ENCODE data around the gene PLB1.
A peak's percentile ranks its signal among the peaks of the same experiment; 100 is the strongest.

PLB1 gene

DNA sequence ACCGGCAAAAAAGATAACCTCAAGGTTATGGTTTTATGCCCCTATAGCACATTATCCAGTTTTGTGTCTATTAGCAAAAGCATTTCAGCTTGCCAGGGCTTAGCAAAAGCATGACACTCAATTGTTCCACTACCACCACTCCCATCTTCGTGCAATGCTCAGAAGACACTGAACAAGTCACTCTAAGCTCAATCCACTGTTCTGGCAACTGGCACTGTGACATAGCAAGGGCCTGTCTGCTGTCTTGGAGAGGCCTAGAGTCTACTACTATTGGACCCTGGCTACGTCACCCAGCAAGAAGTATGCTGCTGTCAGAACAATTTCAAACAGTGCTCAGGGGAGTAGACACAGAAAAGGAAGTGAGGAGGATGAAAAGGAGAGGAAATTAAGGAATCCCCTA is 152.3 kb downstream of the PLB1 start:
- TF ChIP-seq, protein P1, sequence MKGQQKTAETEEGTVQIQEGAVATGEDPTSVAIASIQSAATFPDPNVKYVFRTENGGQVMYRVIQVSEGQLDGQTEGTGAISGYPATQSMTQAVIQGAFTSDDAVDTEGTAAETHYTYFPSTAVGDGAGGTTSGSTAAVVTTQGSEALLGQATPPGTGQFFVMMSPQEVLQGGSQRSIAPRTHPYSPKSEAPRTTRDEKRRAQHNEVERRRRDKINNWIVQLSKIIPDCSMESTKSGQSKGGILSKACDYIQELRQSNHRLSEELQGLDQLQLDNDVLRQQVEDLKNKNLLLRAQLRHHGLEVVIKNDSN (IDR thresholded peaks at IDR 0.05) = no peak
- TF ChIP-seq, protein P2, sequence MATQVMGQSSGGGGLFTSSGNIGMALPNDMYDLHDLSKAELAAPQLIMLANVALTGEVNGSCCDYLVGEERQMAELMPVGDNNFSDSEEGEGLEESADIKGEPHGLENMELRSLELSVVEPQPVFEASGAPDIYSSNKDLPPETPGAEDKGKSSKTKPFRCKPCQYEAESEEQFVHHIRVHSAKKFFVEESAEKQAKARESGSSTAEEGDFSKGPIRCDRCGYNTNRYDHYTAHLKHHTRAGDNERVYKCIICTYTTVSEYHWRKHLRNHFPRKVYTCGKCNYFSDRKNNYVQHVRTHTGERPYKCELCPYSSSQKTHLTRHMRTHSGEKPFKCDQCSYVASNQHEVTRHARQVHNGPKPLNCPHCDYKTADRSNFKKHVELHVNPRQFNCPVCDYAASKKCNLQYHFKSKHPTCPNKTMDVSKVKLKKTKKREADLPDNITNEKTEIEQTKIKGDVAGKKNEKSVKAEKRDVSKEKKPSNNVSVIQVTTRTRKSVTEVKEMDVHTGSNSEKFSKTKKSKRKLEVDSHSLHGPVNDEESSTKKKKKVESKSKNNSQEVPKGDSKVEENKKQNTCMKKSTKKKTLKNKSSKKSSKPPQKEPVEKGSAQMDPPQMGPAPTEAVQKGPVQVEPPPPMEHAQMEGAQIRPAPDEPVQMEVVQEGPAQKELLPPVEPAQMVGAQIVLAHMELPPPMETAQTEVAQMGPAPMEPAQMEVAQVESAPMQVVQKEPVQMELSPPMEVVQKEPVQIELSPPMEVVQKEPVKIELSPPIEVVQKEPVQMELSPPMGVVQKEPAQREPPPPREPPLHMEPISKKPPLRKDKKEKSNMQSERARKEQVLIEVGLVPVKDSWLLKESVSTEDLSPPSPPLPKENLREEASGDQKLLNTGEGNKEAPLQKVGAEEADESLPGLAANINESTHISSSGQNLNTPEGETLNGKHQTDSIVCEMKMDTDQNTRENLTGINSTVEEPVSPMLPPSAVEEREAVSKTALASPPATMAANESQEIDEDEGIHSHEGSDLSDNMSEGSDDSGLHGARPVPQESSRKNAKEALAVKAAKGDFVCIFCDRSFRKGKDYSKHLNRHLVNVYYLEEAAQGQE (IDR thresholded peaks at IDR 0.05; ENCODE audit: low read depth) = no peak
- TF ChIP-seq EGR1 (IDR thresholded peaks at IDR 0.05) (no peak), TCF12 (IDR thresholded peaks at IDR 0.05; ENCODE audit: low read depth) (no peak), NFIC (IDR thresholded peaks at IDR 0.05) (no peak), YY1 (IDR thresholded peaks at IDR 0.05; ENCODE audit: low read depth) (no peak)

DNA sequence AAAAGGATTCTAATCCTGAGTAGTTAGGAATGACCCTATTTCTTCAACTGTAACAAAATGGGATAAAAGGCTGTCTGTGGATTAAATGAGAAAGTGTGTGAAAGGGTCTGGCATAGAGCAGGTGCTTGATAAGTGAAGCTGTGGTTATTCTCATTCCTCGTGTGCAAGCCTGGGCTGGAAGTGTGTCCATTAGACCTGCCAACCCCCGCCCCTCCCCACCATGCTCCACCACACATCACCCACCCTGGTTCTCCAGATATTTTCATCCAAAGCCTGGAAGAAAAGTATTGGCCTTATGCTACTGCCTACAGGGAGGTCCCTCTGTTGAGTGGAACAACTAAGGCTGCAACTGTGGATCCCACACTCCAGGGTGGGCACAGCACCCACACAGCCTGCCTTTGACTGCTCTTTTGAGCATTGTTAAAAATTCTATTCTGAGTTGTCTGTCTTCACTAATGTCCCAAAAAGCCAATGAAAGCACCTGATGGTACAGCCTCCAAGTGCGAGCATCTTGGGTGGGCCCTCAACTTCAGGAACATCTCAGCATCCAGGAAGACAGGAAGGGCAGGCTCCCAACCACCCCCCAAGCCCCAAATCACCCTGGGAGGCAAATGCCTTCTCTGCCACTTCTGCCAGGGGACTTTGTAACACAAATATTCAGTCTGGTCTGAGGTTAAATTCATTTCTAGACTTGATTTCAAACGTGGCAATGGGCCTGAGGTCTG is 153.0 kb downstream of the PLB1 start:
- TF ChIP-seq ZBTB7A (IDR thresholded peaks at IDR 0.05; ENCODE audit: low read depth) = no peak
- no peak for TF ChIP-seq RAD21 (IDR thresholded peaks at IDR 0.05; ENCODE audit: low read depth)
- TF ChIP-seq TCF12 (IDR thresholded peaks at IDR 0.05; ENCODE audit: low read depth) = no peak

DNA sequence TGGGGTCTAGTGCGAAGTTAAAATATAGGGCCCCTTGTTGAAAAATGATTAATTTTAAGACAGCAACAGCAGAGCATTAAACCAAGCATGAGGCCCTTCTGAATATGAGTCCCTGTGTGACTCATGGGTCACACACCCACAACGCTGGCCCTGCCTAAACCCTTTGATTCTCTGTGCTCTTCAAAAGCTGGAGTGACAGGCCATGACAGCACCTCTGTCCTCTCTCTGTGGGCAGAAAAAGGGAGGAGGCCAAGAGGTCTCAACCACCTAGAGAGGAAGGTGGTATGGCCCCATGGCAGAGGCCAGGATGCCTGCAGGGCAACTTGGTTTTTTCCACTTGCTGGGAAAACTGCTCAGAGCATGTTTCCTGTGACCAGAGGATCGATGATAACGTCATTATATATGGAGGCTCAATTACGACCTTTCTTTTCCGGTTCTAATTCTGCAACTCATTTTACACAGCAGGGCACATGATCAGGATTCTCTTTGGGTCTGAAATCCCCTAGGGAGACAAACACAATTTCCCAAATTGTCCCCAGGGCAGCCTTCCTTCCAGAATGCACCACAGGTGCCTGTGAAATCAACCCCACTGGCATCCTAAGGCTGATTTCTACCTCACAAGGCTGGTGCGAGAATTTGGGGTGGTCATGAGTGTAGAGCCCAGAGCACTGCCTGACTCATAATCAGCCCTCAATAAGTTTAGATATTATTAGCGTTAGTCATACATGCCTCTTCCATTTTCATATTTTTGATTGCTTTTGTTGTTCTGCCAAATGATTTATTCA is 153.8 kb downstream of the PLB1 start:
- TF ChIP-seq, protein P2 (IDR thresholded peaks at IDR 0.05; ENCODE audit: low read depth) = no peak
- no peak for TF ChIP-seq CREB1 (IDR thresholded peaks at IDR 0.05; ENCODE audit: low read depth)
- TF ChIP-seq EP300 (IDR thresholded peaks at IDR 0.05; ENCODE audit: borderline replicate concordance) = no peak
- TF ChIP-seq, protein P1 (IDR thresholded peaks at IDR 0.05) = no peak
- TF ChIP-seq TEAD4 (IDR thresholded peaks at IDR 0.05) = no peak; the same call in 1 of the 2 replicates
- TF ChIP-seq ZBTB7A (IDR thresholded peaks at IDR 0.05; ENCODE audit: low read depth) = no peak
- no peak for TF ChIP-seq TAF1 (IDR thresholded peaks at IDR 0.05; ENCODE audit: low read depth)
- TF ChIP-seq YY1 (IDR thresholded peaks at IDR 0.05; ENCODE audit: low read depth) = no peak
- TF ChIP-seq, protein P3, sequence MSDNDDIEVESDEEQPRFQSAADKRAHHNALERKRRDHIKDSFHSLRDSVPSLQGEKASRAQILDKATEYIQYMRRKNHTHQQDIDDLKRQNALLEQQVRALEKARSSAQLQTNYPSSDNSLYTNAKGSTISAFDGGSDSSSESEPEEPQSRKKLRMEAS (IDR thresholded peaks at IDR 0.05) = no peak
- no peak for TF ChIP-seq EGR1 (IDR thresholded peaks at IDR 0.05)
- no peak for TF ChIP-seq RAD21 (IDR thresholded peaks at IDR 0.05; ENCODE audit: low read depth)
- no peak for TF ChIP-seq CEBPB (IDR thresholded peaks at IDR 0.05)
- TF ChIP-seq NFIC (IDR thresholded peaks at IDR 0.05) = no peak
- TF ChIP-seq TCF12 (IDR thresholded peaks at IDR 0.05; ENCODE audit: low read depth) = no peak

DNA sequence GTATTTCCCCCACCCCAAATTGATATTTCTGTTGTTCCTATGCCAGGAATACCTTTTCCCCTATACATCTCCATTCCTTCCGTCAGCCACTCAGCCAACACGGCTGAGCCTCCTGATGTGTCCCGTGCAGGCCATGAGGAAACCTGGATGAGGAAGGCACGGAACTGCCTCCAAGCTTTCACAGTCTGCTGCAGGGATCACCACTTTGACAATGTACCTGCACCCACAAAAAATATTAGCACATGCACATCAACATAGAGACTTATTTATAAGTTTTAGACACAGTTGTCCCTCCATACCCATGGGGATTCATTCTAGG is 154.4 kb downstream of the PLB1 start:
- TF ChIP-seq RAD21 (IDR thresholded peaks at IDR 0.05; ENCODE audit: low read depth) = no peak
- TF ChIP-seq, protein P3 (IDR thresholded peaks at IDR 0.05) = no peak
- no peak for TF ChIP-seq CREB1 (IDR thresholded peaks at IDR 0.05; ENCODE audit: low read depth)
- TF ChIP-seq ZBTB7A (IDR thresholded peaks at IDR 0.05; ENCODE audit: low read depth) = no peak
- TF ChIP-seq TEAD4 (IDR thresholded peaks at IDR 0.05) = no peak
- TF ChIP-seq EGR1 (IDR thresholded peaks at IDR 0.05) = no peak
- TF ChIP-seq TCF12 (IDR thresholded peaks at IDR 0.05; ENCODE audit: low read depth) = no peak
- peak; percentile 8; the same call in 1 of the 2 replicates for TF ChIP-seq NFIC (IDR thresholded peaks at IDR 0.05)
- TF ChIP-seq EP300 (IDR thresholded peaks at IDR 0.05; ENCODE audit: borderline replicate concordance) = no peak

DNA sequence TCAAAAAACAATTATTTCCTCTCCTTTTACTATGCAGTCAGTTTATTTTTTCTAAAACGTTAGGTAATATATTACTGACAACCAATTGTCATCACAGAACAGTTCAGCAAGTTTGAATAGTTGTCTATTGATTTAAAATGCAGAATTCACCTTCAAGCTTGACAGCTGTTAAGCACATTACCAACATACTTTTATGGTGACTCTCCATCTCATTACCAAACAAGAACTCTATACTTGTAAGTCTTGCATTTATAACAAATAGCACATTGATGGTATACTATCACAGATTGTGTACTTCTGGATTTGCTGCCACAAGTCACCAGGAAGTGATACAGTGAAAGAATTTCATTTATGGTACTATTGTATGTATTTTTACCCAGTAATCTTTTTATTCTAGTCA is 156.4 kb downstream of the PLB1 start:
- TF ChIP-seq NFIC (IDR thresholded peaks at IDR 0.05) (no peak), CREB1 (IDR thresholded peaks at IDR 0.05; ENCODE audit: low read depth) (no peak), TEAD4 (IDR thresholded peaks at IDR 0.05) (peak; percentile 16; the same call in 1 of the 2 replicates)

DNA sequence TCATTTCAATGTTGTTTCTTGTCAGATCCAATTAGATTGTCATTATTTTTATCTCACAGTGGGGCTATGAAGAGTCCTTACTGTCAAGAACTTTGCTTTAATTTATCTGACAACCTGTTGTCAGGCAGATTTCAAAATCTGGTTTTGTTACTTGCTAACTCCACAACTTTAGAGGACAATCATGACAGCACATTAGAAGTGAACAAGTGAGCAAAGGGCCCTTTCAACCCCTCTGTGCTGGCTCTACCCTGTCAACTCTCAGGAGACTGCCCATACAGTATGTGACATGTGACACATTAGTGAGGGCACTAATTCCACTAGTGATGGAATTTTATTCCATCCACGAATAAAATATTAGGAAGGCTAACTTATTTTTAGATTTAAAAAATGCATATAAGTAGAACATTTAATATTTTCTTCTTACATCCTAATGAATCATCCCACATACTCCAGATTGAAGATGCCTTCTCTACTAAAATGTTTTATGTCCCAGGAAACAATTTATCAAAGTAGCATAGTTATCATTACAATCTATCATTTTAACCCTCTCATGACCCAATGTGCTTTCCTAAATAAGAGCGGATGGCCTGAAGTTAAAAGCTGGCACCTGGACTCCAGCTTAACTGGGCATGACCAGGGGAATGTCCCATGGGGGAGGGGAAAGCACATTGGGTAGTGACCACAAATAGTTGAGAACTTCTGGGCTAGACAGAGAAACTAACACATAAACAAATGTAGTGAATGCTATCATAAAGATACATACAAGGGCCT is 158.2 kb downstream of the PLB1 start:
- no peak for TF ChIP-seq TEAD4 (IDR thresholded peaks at IDR 0.05)
- no peak for TF ChIP-seq EP300 (IDR thresholded peaks at IDR 0.05; ENCODE audit: borderline replicate concordance)
- no peak for TF ChIP-seq RAD21 (IDR thresholded peaks at IDR 0.05; ENCODE audit: low read depth)
- TF ChIP-seq YY1 (IDR thresholded peaks at IDR 0.05; ENCODE audit: low read depth) = no peak
- TF ChIP-seq TCF12 (IDR thresholded peaks at IDR 0.05; ENCODE audit: low read depth) = no peak
- TF ChIP-seq, protein P3 (IDR thresholded peaks at IDR 0.05) = no peak
- TF ChIP-seq, protein P1 (IDR thresholded peaks at IDR 0.05) = no peak
- TF ChIP-seq FOXM1 (IDR thresholded peaks at IDR 0.05; ENCODE audit: borderline replicate concordance, low read depth) = no peak
- TF ChIP-seq ZBTB7A (IDR thresholded peaks at IDR 0.05; ENCODE audit: low read depth) = no peak
- TF ChIP-seq, protein P2 (IDR thresholded peaks at IDR 0.05; ENCODE audit: low read depth) = no peak
- no peak for TF ChIP-seq NFIC (IDR thresholded peaks at IDR 0.05)
- no peak for TF ChIP-seq TAF1 (IDR thresholded peaks at IDR 0.05; ENCODE audit: low read depth)
- no peak for TF ChIP-seq CREB1 (IDR thresholded peaks at IDR 0.05; ENCODE audit: low read depth)
